MCF 10A (cell line): ENCODE results near the gene PARD3B. TPM values are rescaled to one million over a fixed set of nuclear protein-coding genes. Genes with fewer than 3 reads are reported as not detected.

Experiments
- BruUV-seq: library from RNA; stranded (reverse); fragments of 400-500 nt; replicated peaks from 2 replicates; lab custom pipeline; 2021; lab: Mats Ljungman, UMichigan
- CTCF ChIA-PET: fragments of 300-600 bp; sonication (Branson Sonifier 250); formaldehyde crosslinking; extraction: SDS; loops from one replicate; lab custom pipeline; 2021; ENCODE audit warnings: antibody characterized with exemption, inconsistent platforms; lab: Yijun Ruan, JAX
- POLR2A ChIA-PET: fragments of 300-600, 350-650 bp; sonication (Branson Sonifier 250); formaldehyde crosslinking; extraction: SDS; loops from one replicate; lab custom pipeline; 2020; ENCODE audit warnings: antibody characterized with exemption, inconsistent platforms; lab: Yijun Ruan, JAX
- DNase-seq: peaks from one replicate; pipeline ENCODE4 v3.0.0-alpha.2; 2018; ENCODE audit not compliant: unreplicated experiment
- H3K27ac Mint-ChIP-seq: one replicate; pipeline ENCODE4 v1.8.0; 2022; ENCODE audit warnings: mild to moderate bottlenecking, low read depth, mixed read lengths; ENCODE audit not compliant: unreplicated experiment
- H3K27me3 Mint-ChIP-seq: one replicate; pipeline ENCODE4 v1.8.0; 2022; ENCODE audit warnings: mixed read lengths; ENCODE audit not compliant: insufficient read depth, unreplicated experiment
- H3K36me3 Mint-ChIP-seq: one replicate; pipeline ENCODE4 v1.8.0; 2022; ENCODE audit warnings: mild to moderate bottlenecking, moderate library complexity, mixed read lengths; ENCODE audit not compliant: insufficient read depth, unreplicated experiment
- H3K4me1 Mint-ChIP-seq: one replicate; pipeline ENCODE4 v1.8.0; 2022; ENCODE audit warnings: mixed read lengths; ENCODE audit not compliant: insufficient read depth, unreplicated experiment
- H3K4me3 Mint-ChIP-seq: one replicate; pipeline ENCODE4 v1.8.0; 2022; ENCODE audit warnings: mild to moderate bottlenecking, moderate library complexity, mixed read lengths; ENCODE audit not compliant: unreplicated experiment
- H3K9me3 Mint-ChIP-seq: one replicate; pipeline ENCODE4 v1.8.0; 2022; ENCODE audit warnings: mixed read lengths; ENCODE audit not compliant: unreplicated experiment
- intact Hi-C: fragments of 100-400 bp; cut with micrococcal nuclease; formaldehyde crosslinking; loops from 2 replicates; pipeline ENCODE4 v1.14.1; 2022
- total RNA-seq: library from RNA; stranded (reverse); gene quantifications from 2 replicates; pipeline ENCODE4 v1.2.3, GENCODE V29; 2022
- TF ChIP-seq, protein P1 (sequence below): fragments of 200-600 bp; IDR thresholded peaks from one replicate; pipeline ENCODE4 v1.8.0; 2022; ENCODE audit warnings: antibody characterized with exemption, mild to moderate bottlenecking; ENCODE audit not compliant: unreplicated experiment

Gene PARD3B
- total RNA-seq, 1 experiment from 2014 or later, result 11.6 TPM

DNA sequence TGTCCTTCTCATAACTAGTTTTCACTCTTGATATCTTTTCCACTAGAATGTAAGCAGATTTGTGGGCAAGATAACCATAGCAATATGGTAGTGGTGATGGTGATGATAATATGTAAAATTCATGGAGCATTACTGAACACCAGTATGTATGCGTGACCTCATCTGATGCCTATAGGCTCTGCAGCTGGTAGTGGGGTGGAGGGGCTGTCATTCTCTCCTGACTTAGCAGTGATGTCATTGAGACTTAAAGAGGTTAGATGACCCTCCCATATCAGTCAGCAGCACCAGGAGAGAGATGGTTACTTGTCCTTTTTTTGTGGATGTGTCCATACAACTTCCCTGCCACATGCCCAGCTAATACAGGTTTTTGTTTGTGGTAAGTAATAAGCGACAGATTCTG lies 27.9 kb downstream of the PARD3B start:
- intact Hi-C loops, result no loop called here
- no peaks in the 10 kb centered on the region for H3K36me3 Mint-ChIP-seq
- no TSS peak for BruUV-seq

DNA sequence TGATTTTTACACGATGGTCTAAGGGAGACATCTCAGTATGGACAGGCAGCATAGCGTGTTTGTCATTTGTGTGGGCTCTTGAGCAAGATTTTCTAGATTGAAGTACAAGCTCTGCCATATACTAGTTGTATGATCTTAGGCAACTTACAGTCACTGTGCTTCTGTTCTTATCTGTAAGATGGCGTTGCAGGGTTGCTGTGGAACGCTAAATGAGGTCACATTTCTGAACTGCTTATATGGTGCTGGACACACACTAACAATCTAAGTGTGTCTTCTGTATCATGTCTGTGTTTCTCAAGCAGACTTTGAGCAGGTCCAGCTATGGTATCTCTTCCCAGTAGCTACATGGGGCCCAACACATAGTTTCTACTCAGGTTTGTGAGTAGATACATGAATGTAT lies 29.2 kb downstream of the PARD3B start:
- no peak for DNase-seq
- intact Hi-C loops, result no loop called here
- Mint-ChIP-seq H3K4me1 (peaks cover 17% of the 10 kb centered on the region), H3K36me3 (no peaks in the 10 kb centered on the region), H3K27ac (no peak overlapping the region), H3K9me3 (no peaks in the 10 kb centered on the region), H3K27me3 (no peaks in the 10 kb centered on the region), H3K4me3 (no peak overlapping the region)
- ChIA-PET CTCF (interaction anchor here (0.6 kb wide), 1 partner anchor 433 kb away, joined by 3 read pairs; no protein-coding TSS in a partner anchor), POLR2A (interaction anchor here (0.8 kb wide), 1 partner anchor 30 kb away, joined by 4 read pairs; no protein-coding TSS in a partner anchor)
- TF ChIP-seq, protein P1, sequence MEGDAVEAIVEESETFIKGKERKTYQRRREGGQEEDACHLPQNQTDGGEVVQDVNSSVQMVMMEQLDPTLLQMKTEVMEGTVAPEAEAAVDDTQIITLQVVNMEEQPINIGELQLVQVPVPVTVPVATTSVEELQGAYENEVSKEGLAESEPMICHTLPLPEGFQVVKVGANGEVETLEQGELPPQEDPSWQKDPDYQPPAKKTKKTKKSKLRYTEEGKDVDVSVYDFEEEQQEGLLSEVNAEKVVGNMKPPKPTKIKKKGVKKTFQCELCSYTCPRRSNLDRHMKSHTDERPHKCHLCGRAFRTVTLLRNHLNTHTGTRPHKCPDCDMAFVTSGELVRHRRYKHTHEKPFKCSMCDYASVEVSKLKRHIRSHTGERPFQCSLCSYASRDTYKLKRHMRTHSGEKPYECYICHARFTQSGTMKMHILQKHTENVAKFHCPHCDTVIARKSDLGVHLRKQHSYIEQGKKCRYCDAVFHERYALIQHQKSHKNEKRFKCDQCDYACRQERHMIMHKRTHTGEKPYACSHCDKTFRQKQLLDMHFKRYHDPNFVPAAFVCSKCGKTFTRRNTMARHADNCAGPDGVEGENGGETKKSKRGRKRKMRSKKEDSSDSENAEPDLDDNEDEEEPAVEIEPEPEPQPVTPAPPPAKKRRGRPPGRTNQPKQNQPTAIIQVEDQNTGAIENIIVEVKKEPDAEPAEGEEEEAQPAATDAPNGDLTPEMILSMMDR, result no peak
- no TSS peak for BruUV-seq

More for the DNA sequence above, 27.9 kb downstream of the PARD3B start:
- POLR2A ChIA-PET, result interaction anchor here (0.7 to 1.4 kb wide), 2 partner anchors 11 to 44 kb away, joined by 3 to 4 read pairs; no protein-coding TSS in a partner anchor
- no peaks in the 10 kb centered on the region for H3K27me3 Mint-ChIP-seq
- H3K4me3 Mint-ChIP-seq, result no peak overlapping the region
- CTCF ChIA-PET, result no interaction called here
- H3K27ac Mint-ChIP-seq, result no peak overlapping the region
- no peaks in the 10 kb centered on the region for H3K9me3 Mint-ChIP-seq
- TF ChIP-seq, protein P1, result no peak
- no peak for DNase-seq
- peaks cover 17% of the 10 kb centered on the region for H3K4me1 Mint-ChIP-seq

DNA sequence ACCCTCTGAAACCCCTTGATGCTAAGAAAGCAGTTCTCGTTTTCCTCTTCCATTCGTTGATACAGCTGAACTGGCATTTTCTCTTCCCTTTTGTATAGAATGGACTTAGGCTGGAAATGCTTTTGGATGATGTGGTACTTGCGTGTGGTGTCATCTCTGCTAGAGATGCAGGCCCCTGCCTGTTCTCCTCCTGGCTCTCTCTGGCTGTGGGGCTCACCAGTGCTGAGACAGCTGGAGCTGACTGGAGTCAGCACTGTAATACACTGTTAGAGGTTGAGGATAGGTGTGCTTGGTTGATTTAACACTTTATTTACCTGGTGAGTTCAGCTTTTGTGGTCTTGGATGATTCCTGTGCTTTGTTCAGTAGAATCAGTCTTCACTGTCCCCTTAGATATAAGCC lies 30.2 kb downstream of the PARD3B start:
- no peaks in the 10 kb centered on the region for H3K36me3 Mint-ChIP-seq
- intact Hi-C loops, result no loop called here
- POLR2A ChIA-PET, result interaction anchor here (0.6 to 0.7 kb wide), 2 partner anchors 435 to 1347 kb away, joined by 3 read pairs; no protein-coding TSS in a partner anchor
- DNase-seq, result no peak
- CTCF ChIA-PET, result interaction anchor here (0.6 kb wide), 2 partner anchors 11 to 1406 kb away, joined by 3 read pairs; no protein-coding TSS in a partner anchor
- TF ChIP-seq, protein P1, result no peak
- no peaks in the 10 kb centered on the region for H3K27me3 Mint-ChIP-seq
- no TSS peak for BruUV-seq
- no peaks in the 10 kb centered on the region for H3K9me3 Mint-ChIP-seq
- no peak overlapping the region for H3K4me3 Mint-ChIP-seq
- H3K27ac Mint-ChIP-seq, result no peak overlapping the region
- H3K4me1 Mint-ChIP-seq, result peaks cover 8% of the 10 kb centered on the region

DNA sequence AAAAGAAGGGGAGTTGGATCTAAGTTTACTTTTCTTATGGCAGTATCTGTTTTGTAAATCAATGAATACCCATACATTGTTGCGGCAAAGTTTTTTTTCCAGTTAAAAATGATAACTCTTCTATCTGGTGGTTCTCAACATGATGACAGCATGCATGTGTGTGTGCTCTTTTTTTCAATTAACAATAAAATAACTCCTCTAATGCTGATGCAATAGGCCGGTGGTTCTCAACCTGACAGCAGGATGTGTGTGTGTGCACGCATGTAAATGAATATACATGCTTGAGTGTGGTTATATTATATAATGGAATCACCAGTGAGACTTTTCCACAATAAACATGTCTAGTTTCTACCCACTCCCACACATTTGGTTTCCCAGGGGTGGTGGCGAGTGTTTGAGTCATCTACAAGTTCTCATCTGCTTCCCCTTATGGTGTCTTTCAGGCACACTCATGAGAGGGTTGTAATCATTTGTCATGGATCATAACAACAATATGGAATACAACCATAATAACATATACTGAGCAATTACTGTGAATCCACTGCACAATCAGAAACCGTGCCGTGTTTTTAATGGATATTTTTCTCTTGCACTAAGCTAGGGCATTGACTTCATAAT lies 31.2 kb downstream of the PARD3B start:
- Mint-ChIP-seq H3K27me3 (no peaks in the 10 kb centered on the region), H3K36me3 (no peaks in the 10 kb centered on the region), H3K9me3 (no peaks in the 10 kb centered on the region), H3K27ac (no peak overlapping the region), H3K4me1 (peaks cover 5% of the 10 kb centered on the region), H3K4me3 (no peak overlapping the region)
- TF ChIP-seq, protein P1, result no peak
- intact Hi-C loops, result no loop called here
- POLR2A ChIA-PET, result no interaction called here
- CTCF ChIA-PET, result interaction anchor here (1.5 kb wide), 1 partner anchor 65 kb away, joined by 4 read pairs; no protein-coding TSS in a partner anchor
- BruUV-seq, result no TSS peak
- DNase-seq, result no peak
